OCI-LY3 (cell line): Measurements from ENCODE around the gene DAO.

Experiments used
- CTCF ChIP-seq: fragments of 200-600, 300-600 bp; sonication (generic); IDR thresholded peaks from 2 replicates; pipeline ENCODE4 v1.5.1; 2014; ENCODE audit warnings: antibody characterized with exemption, low read length, low read depth
- EZH2phosphoT487 ChIP-seq: fragments of 200-600 bp; shearing (Covaris generic); IDR thresholded peaks from 2 replicates; pipeline ENCODE4 v1.6.1; 2018; ENCODE audit warnings: antibody characterized with exemption, mixed run types, low read depth

GRCh38 chr12:108865169-108865568, 14.7 kb upstream of the DAO start:
- TF ChIP-seq CTCF = no peak
- no peak for TF ChIP-seq EZH2phosphoT487
